HEK293 (cell line): Measurements from ENCODE around the gene HIPK2.

ENCODE experiments used
- CTCF ChIA-PET: fragments of 350-600 bp; formaldehyde crosslinking; extraction: SDS; loops from one replicate; lab custom pipeline; 2021; ENCODE audit warnings: antibody characterized with exemption; lab: Yijun Ruan, JAX
- POLR2A ChIA-PET: fragments of 300-600 bp; formaldehyde crosslinking; extraction: SDS; loops from one replicate; lab custom pipeline; 2020; ENCODE audit warnings: antibody characterized with exemption, inconsistent platforms; lab: Yijun Ruan, JAX
- H3K27ac ChIP-seq: fragments of 200-500 bp; sonication (Bioruptor generic); 2 replicates; pipeline ENCODE4 v1.5.1; 2014; ENCODE audit warnings: low read depth, low read length, control low read depth, inconsistent platforms; ENCODE audit errors: extremely low read depth
- H3K36me3 ChIP-seq, 2 experiments: fragments of 200-500 bp in 1 of 2; sonication (Bioruptor generic) in 1 of 2; 1 replicate in 1 of 2; 2 replicates in 1 of 2; pipeline ENCODE4 v1.5.1; 2014 to 2017; ENCODE audit warnings: inconsistent platforms in 2 of 2, low read length in 2 of 2; ENCODE audit not compliant: control insufficient read depth in 2 of 2, insufficient read depth in 1 of 2
- H3K4me1 ChIP-seq: fragments of 200-500 bp; sonication (Bioruptor generic); 2 replicates; pipeline ENCODE4 v1.5.1; 2014; ENCODE audit warnings: mild to moderate bottlenecking, low read length, inconsistent platforms; ENCODE audit not compliant: control insufficient read depth, insufficient read depth
- H3K4me3 ChIP-seq: 2 replicates; pipeline ENCODE4 v1.5.1; 2011; ENCODE audit warnings: low read depth, mild to moderate bottlenecking, control low read depth, low read length, moderate library complexity
- H3K9me3 ChIP-seq: fragments of 200-500 bp; sonication (Bioruptor generic); 2 replicates; pipeline ENCODE4 v1.5.1; 2014; ENCODE audit warnings: low read depth, low read length, inconsistent platforms; ENCODE audit not compliant: control insufficient read depth, insufficient read depth
- AEBP2 ChIP-seq: fragments of 450-650 bp; formaldehyde crosslinking; IDR thresholded peaks from 2 replicates; pipeline ENCODE4 v1.5.1; 2016; ENCODE audit warnings: missing biosample characterization, missing genetic modification characterization, borderline replicate concordance
- BCL11A ChIP-seq: fragments of 450-650 bp; formaldehyde crosslinking; IDR thresholded peaks from 2 replicates; pipeline ENCODE4 v1.5.1; 2016; ENCODE audit warnings: low read depth, missing biosample characterization, missing genetic modification characterization
- GLI2 ChIP-seq: fragments of 450-650 bp; formaldehyde crosslinking; IDR thresholded peaks from 2 replicates; pipeline ENCODE4; 2017; ENCODE audit warnings: missing biosample characterization, missing genetic modification characterization, low read depth, borderline replicate concordance
- KLF7 ChIP-seq: fragments of 450-650 bp; formaldehyde crosslinking; IDR thresholded peaks from 2 replicates; pipeline ENCODE4 v1.5.1; 2016; ENCODE audit warnings: missing biosample characterization, missing genetic modification characterization, borderline replicate concordance
- PRDM1 ChIP-seq: fragments of 450-650 bp; formaldehyde crosslinking; IDR thresholded peaks from 2 replicates; pipeline ENCODE4; 2016; ENCODE audit warnings: missing biosample characterization, missing genetic modification characterization
- PRDM4 ChIP-seq: fragments of 450-650 bp; formaldehyde crosslinking; IDR thresholded peaks from 2 replicates; pipeline ENCODE4 v1.5.1; 2017; ENCODE audit warnings: missing biosample characterization, missing genetic modification characterization
- SCRT1 ChIP-seq: fragments of 450-650 bp; formaldehyde crosslinking; IDR thresholded peaks from 2 replicates; pipeline ENCODE4 v1.5.1; 2016; ENCODE audit warnings: missing biosample characterization, missing genetic modification characterization, borderline replicate concordance
- SP2 ChIP-seq: fragments of 450-650 bp; formaldehyde crosslinking; IDR thresholded peaks from 2 replicates; pipeline ENCODE4 v1.5.1; 2016; ENCODE audit warnings: missing biosample characterization, missing genetic modification characterization
- WT1 ChIP-seq: fragments of 450-650 bp; formaldehyde crosslinking; IDR thresholded peaks from 2 replicates; pipeline ENCODE4 v1.5.1; 2016; ENCODE audit warnings: missing biosample characterization, missing genetic modification characterization
- ZBTB17 ChIP-seq: fragments of 450-650 bp; formaldehyde crosslinking; IDR thresholded peaks from 2 replicates; pipeline ENCODE4 v1.5.1; 2016; ENCODE audit warnings: missing biosample characterization, missing genetic modification characterization
- ZBTB44 ChIP-seq: fragments of 450-650 bp; IDR thresholded peaks from 2 replicates; pipeline ENCODE4 v1.5.1; 2018; ENCODE audit warnings: missing biosample characterization, mild to moderate bottlenecking, missing genetic modification characterization
- ZFP3 ChIP-seq: fragments of 450-650 bp; formaldehyde crosslinking; IDR thresholded peaks from 2 replicates; pipeline ENCODE4 v1.5.1; 2016; ENCODE audit warnings: low read depth, missing biosample characterization, missing genetic modification characterization
- ZFP41 ChIP-seq: fragments of 450-650 bp; formaldehyde crosslinking; IDR thresholded peaks from 2 replicates; pipeline ENCODE4 v1.5.1; 2016; ENCODE audit warnings: missing biosample characterization, missing genetic modification characterization, borderline replicate concordance
- ZNF146 ChIP-seq: fragments of 450-650 bp; formaldehyde crosslinking; IDR thresholded peaks from 2 replicates; pipeline ENCODE4 v1.5.1; 2016; ENCODE audit warnings: missing biosample characterization, missing genetic modification characterization
- ZNF16 ChIP-seq: fragments of 450-650 bp; formaldehyde crosslinking; IDR thresholded peaks from 2 replicates; pipeline ENCODE4 v1.5.1; 2016; ENCODE audit warnings: low read depth, missing biosample characterization, missing genetic modification characterization
- ZNF175 ChIP-seq: fragments of 450-650 bp; formaldehyde crosslinking; IDR thresholded peaks from 2 replicates; pipeline ENCODE4 v1.5.1; 2016; ENCODE audit warnings: missing biosample characterization, missing genetic modification characterization
- ZNF221 ChIP-seq: fragments of 450-650 bp; formaldehyde crosslinking; IDR thresholded peaks from 2 replicates; pipeline ENCODE4 v1.5.1; 2017; ENCODE audit warnings: missing biosample characterization, missing genetic modification characterization, borderline replicate concordance
- ZNF248 ChIP-seq: fragments of 450-650 bp; formaldehyde crosslinking; IDR thresholded peaks from 2 replicates; pipeline ENCODE4 v1.5.1; 2017; ENCODE audit warnings: missing biosample characterization, missing genetic modification characterization
- ZNF266 ChIP-seq: fragments of 450-650 bp; formaldehyde crosslinking; IDR thresholded peaks from 2 replicates; pipeline ENCODE4 v1.5.1; 2016; ENCODE audit warnings: missing biosample characterization, missing genetic modification characterization, low read depth
- ZNF302 ChIP-seq: fragments of 450-650 bp; formaldehyde crosslinking; IDR thresholded peaks from 2 replicates; pipeline ENCODE4 v1.5.1; 2016; ENCODE audit warnings: missing biosample characterization, missing genetic modification characterization, low read depth
- ZNF324 ChIP-seq: fragments of 450-650 bp; formaldehyde crosslinking; IDR thresholded peaks from 2 replicates; pipeline ENCODE4 v1.5.1; 2016; ENCODE audit warnings: missing biosample characterization, missing genetic modification characterization
- ZNF335 ChIP-seq: fragments of 450-650 bp; formaldehyde crosslinking; conservative IDR thresholded peaks from 2 replicates; pipeline ENCODE4 v1.5.1; 2016; ENCODE audit warnings: missing biosample characterization, missing genetic modification characterization
- ZNF350 ChIP-seq: fragments of 450-650 bp; formaldehyde crosslinking; IDR thresholded peaks from 2 replicates; pipeline ENCODE4 v1.5.0; 2017; ENCODE audit warnings: missing biosample characterization, mild to moderate bottlenecking, missing genetic modification characterization
- ZNF37A ChIP-seq: fragments of 450-650 bp; IDR thresholded peaks from 2 replicates; pipeline ENCODE4 v1.5.1; 2018; ENCODE audit warnings: missing biosample characterization, missing genetic modification characterization
- ZNF394 ChIP-seq: fragments of 450-650 bp; formaldehyde crosslinking; IDR thresholded peaks from 2 replicates; pipeline ENCODE4 v1.5.1; 2016; ENCODE audit warnings: missing biosample characterization, missing genetic modification characterization, mild to moderate bottlenecking, moderate library complexity, borderline replicate concordance
- ZNF560 ChIP-seq: fragments of 450-650 bp; formaldehyde crosslinking; IDR thresholded peaks from 2 replicates; pipeline ENCODE4 v1.5.1; 2017; ENCODE audit warnings: missing biosample characterization, missing genetic modification characterization, borderline replicate concordance
- ZNF580 ChIP-seq: fragments of 450-650 bp; formaldehyde crosslinking; IDR thresholded peaks from 2 replicates; pipeline ENCODE4 v1.5.1; 2016; ENCODE audit warnings: missing biosample characterization, missing genetic modification characterization
- ZNF670 ChIP-seq: fragments of 450-650 bp; formaldehyde crosslinking; IDR thresholded peaks from 2 replicates; pipeline ENCODE4 v1.5.1; 2016; ENCODE audit warnings: missing biosample characterization, missing genetic modification characterization, low read depth
- ZNF768 ChIP-seq: fragments of 450-650 bp; formaldehyde crosslinking; IDR thresholded peaks from 2 replicates; pipeline ENCODE4 v1.5.1; 2018; ENCODE audit warnings: missing biosample characterization, mild to moderate bottlenecking, missing genetic modification characterization

The HIPK2 gene

GRCh38 chr7:139563856-139564255, 213.9 kb downstream of the HIPK2 start:
- TF ChIP-seq WT1 (tag by site-specific recombination) (no peak), ZNF350 (tag by site-specific recombination) (no peak), ZNF146 (tag by site-specific recombination) (no peak), PRDM4 (tag by site-specific recombination) (no peak), ZNF324 (tag by site-specific recombination) (no peak), ZNF768 (tag by site-specific recombination) (no peak), KLF7 (no peak), ZNF221 (no peak), ZNF37A (no peak), ZNF16 (no peak), SP2 (tag by site-specific recombination) (no peak), AEBP2 (tag by site-specific recombination) (no peak), BCL11A (no peak), ZNF266 (tag by site-specific recombination) (no peak), ZFP3 (tag by site-specific recombination) (no peak), ZNF175 (tag by site-specific recombination) (no peak), ZNF394 (tag by site-specific recombination) (no peak), GLI2 (no peak), ZNF670 (tag by site-specific recombination) (no peak), PRDM1 (tag by site-specific recombination) (no peak)
- TF ChIP-seq, all 188 proteins: peak for 0
- POLR2A ChIA-PET: no interaction called here
- Histone ChIP-seq H3K4me3 (no peak overlapping the region), H3K4me1 (no peaks in the 10 kb centered on the region), H3K27ac (no peak overlapping the region), H3K36me3 (peaks cover 0 to 2% of the 10 kb centered on the region in 2 experiments; a peak in 1 of 3 replicates), H3K9me3 (no peaks in the 10 kb centered on the region)
- CTCF ChIA-PET: interaction anchor here (0.9 kb wide), 1 partner anchor 82 kb away, joined by 3 read pairs; no protein-coding TSS in a partner anchor

GRCh38 chr7:139562961-139563565, 214.7 kb downstream of the HIPK2 start:
- no peak overlapping the region for H3K4me3 ChIP-seq
- POLR2A ChIA-PET: no interaction called here
- H3K9me3 ChIP-seq: no peaks in the 10 kb centered on the region
- no peaks in the 10 kb centered on the region for H3K36me3 ChIP-seq
- H3K27ac ChIP-seq: no peak overlapping the region
- CTCF ChIA-PET: interaction anchor here (0.6 to 0.9 kb wide), 2 partner anchors 83 to 97 kb away, joined by 3 read pairs; no protein-coding TSS in a partner anchor
- no peaks in the 10 kb centered on the region for H3K4me1 ChIP-seq
- TF ChIP-seq ZNF580 (tag by site-specific recombination) (no peak), SCRT1 (no peak), ZNF266 (tag by site-specific recombination) (no peak), ZNF248 (tag by site-specific recombination) (no peak), ZNF560 (tag by site-specific recombination) (no peak), ZBTB17 (tag by site-specific recombination) (no peak), ZNF324 (tag by site-specific recombination) (no peak), PRDM1 (tag by site-specific recombination) (no peak), ZNF302 (tag by site-specific recombination) (no peak), SP2 (tag by site-specific recombination) (no peak), ZNF335 (no peak), ZFP41 (tag by site-specific recombination) (no peak), ZBTB44 (tag by site-specific recombination) (no peak)
